HEK293T (cell line): ENCODE results near the gene CCDC159.

Experiments
- CTCF ChIA-PET: fragments of 350-600 bp; formaldehyde crosslinking; extraction: SDS; loops from one replicate; lab custom pipeline; 2021; ENCODE audit warnings: antibody characterized with exemption, inconsistent platforms; lab: Yijun Ruan, JAX
- POLR2A ChIA-PET: fragments of 350-600 bp; formaldehyde crosslinking; extraction: SDS; loops from one replicate; lab custom pipeline; 2020; ENCODE audit warnings: antibody characterized with exemption, inconsistent platforms; lab: Yijun Ruan, JAX
- DNase-seq: peaks from one replicate; pipeline ENCODE4 v3.0.0; 2012; ENCODE audit warnings: mixed read lengths; ENCODE audit errors: extremely low spot score
- ARNT ChIP-seq: fragments of 450-650 bp; IDR thresholded peaks from 2 replicates; pipeline ENCODE4 v1.6.1; 2017; ENCODE audit warnings: mild to moderate bottlenecking
- BHLHE40 ChIP-seq: fragments of 450-650 bp; IDR thresholded peaks from 2 replicates; pipeline ENCODE4 v1.6.1; 2016; ENCODE audit warnings: mild to moderate bottlenecking, moderate library complexity, borderline replicate concordance
- CTBP1 ChIP-seq: fragments of 450-650 bp; IDR thresholded peaks from 2 replicates; pipeline ENCODE4 v1.6.1; 2016; ENCODE audit warnings: borderline replicate concordance
- ELF4 ChIP-seq: fragments of 450-650 bp; IDR thresholded peaks from 2 replicates; pipeline ENCODE4 v1.6.1; 2017; ENCODE audit warnings: antibody characterized with exemption
- FOXA1 ChIP-seq: fragments of 450-650 bp; IDR thresholded peaks from 2 replicates; pipeline ENCODE4 v1.6.1; 2016; ENCODE audit warnings: mild to moderate bottlenecking
- FOXK2 ChIP-seq: fragments of 450-650 bp; IDR thresholded peaks from 2 replicates; pipeline ENCODE4 v1.6.1; 2016; ENCODE audit warnings: mild to moderate bottlenecking
- FOXM1 ChIP-seq: fragments of 450-650 bp; IDR thresholded peaks from 2 replicates; pipeline ENCODE4 v1.6.1; 2017; ENCODE audit warnings: mild to moderate bottlenecking, borderline replicate concordance
- HDGF ChIP-seq: fragments of 450-650 bp; IDR thresholded peaks from 2 replicates; pipeline ENCODE4 v1.6.1; 2017; ENCODE audit warnings: antibody characterized with exemption, borderline replicate concordance
- L3MBTL2 ChIP-seq: fragments of 450-650 bp; conservative IDR thresholded peaks from 2 replicates; pipeline ENCODE4 v1.6.1; 2016; ENCODE audit warnings: mild to moderate bottlenecking
- LEF1 ChIP-seq: fragments of 450-650 bp; IDR thresholded peaks from 2 replicates; pipeline ENCODE4 v1.6.1; 2017; ENCODE audit warnings: mild to moderate bottlenecking, borderline replicate concordance
- NFRKB ChIP-seq: fragments of 450-650 bp; IDR thresholded peaks from 2 replicates; pipeline ENCODE4 v1.6.1; 2016; ENCODE audit warnings: mild to moderate bottlenecking, moderate library complexity
- PKNOX1 ChIP-seq: fragments of 450-650 bp; IDR thresholded peaks from 2 replicates; pipeline ENCODE4 v1.6.1; 2016
- SP1 ChIP-seq: fragments of 450-650 bp; IDR thresholded peaks from 2 replicates; pipeline ENCODE4 v1.6.1; 2017
- SUZ12 ChIP-seq: fragments of 450-650 bp; IDR thresholded peaks from 2 replicates; pipeline ENCODE4 v1.6.1; 2016; ENCODE audit warnings: mild to moderate bottlenecking
- TARDBP ChIP-seq: fragments of 450-650 bp; IDR thresholded peaks from 2 replicates; pipeline ENCODE4 v1.6.1; 2016
- ZNF384 ChIP-seq: fragments of 450-650 bp; IDR thresholded peaks from 2 replicates; pipeline ENCODE4 v1.6.1; 2016

CCDC159 gene

DNA sequence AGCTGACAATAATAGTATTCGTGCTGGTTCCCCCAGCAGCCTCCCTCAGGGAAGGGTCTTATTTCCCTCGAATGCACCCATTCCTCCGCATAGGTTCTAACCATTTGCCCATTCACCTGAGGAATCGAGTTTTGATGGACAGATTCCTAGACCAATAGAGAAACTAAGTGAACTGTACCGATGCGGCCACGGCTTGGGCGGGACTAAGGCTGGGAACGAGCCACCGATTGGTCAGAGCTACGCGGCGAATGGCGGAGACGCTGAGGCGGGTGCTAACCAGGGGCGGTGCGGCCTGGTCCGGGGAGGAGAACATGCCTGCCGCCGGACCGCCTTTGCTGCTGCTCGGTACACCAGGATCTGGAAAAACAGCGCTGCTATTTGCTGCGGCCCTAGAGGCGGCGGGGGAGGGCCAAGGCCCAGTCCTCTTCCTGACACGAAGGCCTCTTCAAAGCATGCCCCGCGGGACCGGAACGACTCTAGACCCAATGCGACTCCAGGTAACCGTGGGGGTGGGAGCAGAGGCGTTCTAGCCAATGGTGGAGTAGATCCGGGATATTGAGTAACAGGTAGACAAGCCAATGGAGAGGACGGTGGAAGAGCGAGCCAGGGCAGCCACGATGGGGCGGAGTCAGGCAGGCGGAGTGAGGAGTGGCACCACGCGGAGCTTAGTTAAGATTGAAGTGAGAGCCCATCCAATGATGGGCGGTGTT is 28.3 kb downstream of the CCDC159 start, which contains the start of gene SWSAP1:
Gene SWSAP1 (plus strand): TSS at position 234 of the 710 bp plus-strand sequence. CDS start 15 bp downstream, at position 249.
- ChIA-PET POLR2A (interaction anchor here (0.7 to 2.5 kb wide), 34 partner anchors 9 to 184 kb away, joined by 3 to 24 read pairs (median 4); partner anchors contain the start of genes CCDC159, ECSIT, ELOF1 and EPOR), CTCF (interaction anchor here (0.6 to 1.4 kb wide), 5 partner anchors 9 to 188 kb away, joined by 3 to 8 read pairs (median 4); no protein-coding TSS in a partner anchor)
- DNase-seq = peak; percentile 94
- peak; percentile 76 for TF ChIP-seq L3MBTL2
- peak; percentile 99 for TF ChIP-seq PKNOX1
- TF ChIP-seq ELF4 = peak; percentile 65
- no peak for TF ChIP-seq ARNT

- POLR2A ChIA-PET = interaction anchor here (0.7 to 2.5 kb wide), 32 partner anchors 8 to 184 kb away, joined by 3 to 24 read pairs (median 4); partner anchors contain the start of genes CCDC159, ECSIT, ELOF1 and EPOR
- DNase-seq = peak; percentile 27
- TF ChIP-seq ARNT (no peak), CTBP1 (no peak), FOXM1 (no peak), HDGF (no peak), ELF4 (no peak), PKNOX1 (no peak), SP1 (no peak), LEF1 (no peak), FOXK2 (no peak), SUZ12 (no peak), L3MBTL2 (no peak), ZNF384 (no peak), TARDBP (no peak), FOXA1 (no peak), NFRKB (no peak), BHLHE40 (no peak)
- CTCF ChIA-PET = interaction anchor here (0.6 to 1.4 kb wide), 4 partner anchors 8 to 102 kb away, joined by 3 to 8 read pairs (median 6); no protein-coding TSS in a partner anchor
These were observed 29.0 kb downstream of the CCDC159 start for GRCh38 chr19:11375143-11375948.

GRCh38 chr19:11377237-11377636 is 30.9 kb downstream of the CCDC159 start:
- ChIA-PET POLR2A (interaction anchor here (1.0 to 1.7 kb wide), 4 partner anchors 16 to 72 kb away, joined by 3 to 5 read pairs (median 4); partner anchors contain the start of gene RAB3D), CTCF (interaction anchor here (0.5 to 2.3 kb wide), 9 partner anchors 19 to 249 kb away, joined by 3 to 13 read pairs (median 4); partner anchors contain the start of genes ODAD3 and PRKCSH)
- TF ChIP-seq FOXA1 = no peak
- TF ChIP-seq TARDBP = no peak
- TF ChIP-seq PKNOX1 = no peak
- no peak for TF ChIP-seq SUZ12
- no peak for TF ChIP-seq LEF1
- no peak for TF ChIP-seq ZNF384
- no peak for TF ChIP-seq SP1
- DNase-seq = no peak

- ChIA-PET POLR2A (interaction anchor here (1.6 to 1.7 kb wide), 2 partner anchors 33 to 38 kb away, joined by 3 to 5 read pairs; partner anchors contain the start of gene RAB3D), CTCF (interaction anchor here (0.5 to 2.3 kb wide), 10 partner anchors 10 to 249 kb away, joined by 3 to 13 read pairs (median 4); partner anchors contain the start of genes ODAD3 and PRKCSH)
- DNase-seq = no peak
- TF ChIP-seq FOXM1 = no peak
- no peak for TF ChIP-seq LEF1
- TF ChIP-seq FOXK2 = no peak
- no peak for TF ChIP-seq TARDBP
- no peak for TF ChIP-seq ARNT
These were observed 31.4 kb downstream of the CCDC159 start for GRCh38 chr19:11377756-11378155.

DNA sequence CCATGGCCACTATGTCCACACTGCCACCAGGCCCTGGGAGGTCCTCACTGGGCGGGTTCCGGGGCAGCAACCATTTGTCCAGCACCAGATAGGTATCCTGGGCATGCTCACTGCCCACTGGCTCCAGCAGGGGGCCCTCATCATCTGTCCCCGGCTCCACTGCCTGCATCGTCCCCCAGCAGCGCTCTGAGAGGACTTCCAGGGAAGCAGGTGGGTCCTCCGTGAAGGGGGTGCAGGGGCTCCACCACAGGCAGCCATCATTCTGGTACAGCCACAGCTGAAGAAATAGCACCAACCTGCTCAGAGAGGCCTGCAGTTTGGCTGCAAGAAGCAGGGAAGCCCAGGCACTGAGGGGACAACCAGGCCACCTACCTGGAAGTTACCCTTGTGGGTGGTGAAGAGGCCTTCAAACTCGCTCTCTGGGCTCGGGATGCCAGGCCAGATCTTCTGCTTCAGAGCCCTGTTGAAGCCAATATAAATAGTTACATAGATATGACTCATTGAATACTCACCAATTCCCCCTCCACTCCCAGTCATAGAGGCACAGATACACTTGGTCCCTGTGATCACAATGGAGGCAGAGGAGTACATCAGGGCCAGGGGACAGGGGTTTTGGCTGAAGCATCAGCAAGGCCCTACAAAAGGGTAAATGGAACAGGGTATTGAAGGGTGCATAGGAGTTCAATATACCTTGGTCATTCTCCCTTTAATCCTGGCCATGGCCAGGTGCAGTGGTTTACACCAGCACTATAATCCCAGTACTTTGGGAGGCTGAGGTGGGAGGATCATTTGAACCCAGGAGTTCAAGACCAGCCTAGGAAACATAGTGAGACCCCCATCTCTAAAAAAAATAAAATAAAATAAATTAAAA is 32.2 kb downstream of the CCDC159 start:
- ChIA-PET POLR2A (interaction anchor here (1.6 kb wide), 1 partner anchor 34 kb away, joined by 3 read pairs; no protein-coding TSS in a partner anchor), CTCF (interaction anchor here (0.7 to 2.3 kb wide), 4 partner anchors 11 to 104 kb away, joined by 3 to 13 read pairs (median 6); no protein-coding TSS in a partner anchor)
- TF ChIP-seq LEF1 (no peak), FOXA1 (no peak), TARDBP (no peak), L3MBTL2 (no peak), ZNF384 (no peak), ELF4 (no peak), HDGF (no peak), SUZ12 (no peak), CTBP1 (no peak), ARNT (no peak), BHLHE40 (no peak), SP1 (no peak), PKNOX1 (no peak), NFRKB (no peak), FOXK2 (no peak)
- DNase-seq = no peak
